Body of pancreas (tissue), 4 donors: ENCODE data around the gene SCAMP4.

Experiments used
- CTCF ChIP-seq, 7 experiments: fragments of 450-650 bp in 4 of 7; fragments of 200-600 bp in 3 of 7; sonication (generic) in 3 of 7; IDR thresholded peaks; one replicate each; pipeline ENCODE4 v1.5.1; 2016 to 2019; ENCODE audit warnings: antibody characterized with exemption in 7 of 7
- POLR2A ChIP-seq, 3 donors: fragments of 450-650 bp; IDR thresholded peaks; one replicate each; pipeline ENCODE4 v1.6.1; 2016; ENCODE audit warnings: antibody characterized with exemption in 3 of 3, mild to moderate bottlenecking in 2 of 3

- TF ChIP-seq CTCF (IDR thresholded peaks at IDR 0.05) (peak in 3 of 7 experiments; percentile 31 to 69 (median 64)), POLR2A (IDR thresholded peaks at IDR 0.05) (no peak)
Observed at GRCh38 chr19:1941146-1942077, 36.2 kb downstream of the SCAMP4 start, which contains the start of gene CSNK1G2.
